Astrocyte (in vitro differentiated cells and primary cell): ENCODE data around the gene PPP1R12B. TPM values are rescaled to one million over a fixed set of nuclear protein-coding genes. Genes with fewer than 3 reads are reported as not detected.
"Not testable (repeated sequence)": the region's sequence is repeated elsewhere in the genome, so short reads cannot be mapped to it uniquely, and the experiment has no call there.

ENCODE experiments used
- DNase-seq: peaks from one replicate; pipeline ENCODE4 v3.0.0-alpha.2; 2010; ENCODE audit warnings: low read depth
- FAIRE-seq: peaks from 2 replicates; lab custom pipeline; 2011; peaks lifted over from hg19 to GRCh38; lab: Jason Lieb, UNC
- H2AFZ ChIP-seq: 2 replicates; pipeline ENCODE4 v1.6.0; 2012; ENCODE audit warnings: low read depth, low read length, inconsistent platforms
- H3K27ac ChIP-seq: 2 replicates; pipeline ENCODE4 v1.5.1; 2011; ENCODE audit warnings: low read depth, low read length, inconsistent platforms
- H3K27me3 ChIP-seq: 2 replicates; pipeline ENCODE4 v1.6.0; 2011; ENCODE audit warnings: low read length, inconsistent platforms; ENCODE audit not compliant: insufficient read depth
- H3K36me3 ChIP-seq: 2 replicates; pipeline ENCODE4 v1.5.1; 2011; ENCODE audit warnings: low read length, inconsistent platforms; ENCODE audit not compliant: insufficient read depth
- H3K4me1 ChIP-seq: 2 replicates; pipeline ENCODE4 v1.5.1; 2011; ENCODE audit warnings: low read length, inconsistent platforms; ENCODE audit not compliant: insufficient read depth
- H3K4me2 ChIP-seq: 2 replicates; pipeline ENCODE4 v1.6.0; 2012; ENCODE audit warnings: low read length, inconsistent platforms
- H3K4me3 ChIP-seq: 2 replicates; pipeline ENCODE4 v1.5.1; 2011; ENCODE audit warnings: low read depth, mild to moderate bottlenecking, low read length, inconsistent platforms; ENCODE audit not compliant: insufficient read depth
- H3K79me2 ChIP-seq: 2 replicates; pipeline ENCODE4 v1.6.0; 2012; ENCODE audit warnings: mild to moderate bottlenecking, low read length, inconsistent platforms; ENCODE audit not compliant: insufficient read depth
- H3K9ac ChIP-seq: 2 replicates; pipeline ENCODE4 v1.6.0; 2012; ENCODE audit warnings: mild to moderate bottlenecking, low read length, inconsistent platforms
- H3K9me3 ChIP-seq: 2 replicates; pipeline ENCODE4 v1.5.1; 2012; ENCODE audit warnings: low read depth, mild to moderate bottlenecking, low read length, inconsistent platforms; ENCODE audit not compliant: insufficient read depth
- H4K20me1 ChIP-seq: 2 replicates; pipeline ENCODE4 v1.6.0; 2012; ENCODE audit warnings: low read length, inconsistent platforms; ENCODE audit not compliant: insufficient read depth
- H3K27ac Mint-ChIP-seq: one replicate; pipeline ENCODE4 v1.8.0; 2021; ENCODE audit warnings: mild to moderate bottlenecking, mixed read lengths; ENCODE audit not compliant: unreplicated experiment
- H3K27me3 Mint-ChIP-seq: one replicate; pipeline ENCODE4 v1.8.0; 2021; ENCODE audit warnings: low read depth, mixed read lengths; ENCODE audit not compliant: unreplicated experiment
- H3K36me3 Mint-ChIP-seq: one replicate; pipeline ENCODE4 v1.8.0; 2021; ENCODE audit warnings: low read depth, mixed read lengths; ENCODE audit not compliant: unreplicated experiment
- H3K4me1 Mint-ChIP-seq: one replicate; pipeline ENCODE4 v1.8.0; 2021; ENCODE audit warnings: low read depth, mixed read lengths; ENCODE audit not compliant: unreplicated experiment
- H3K4me3 Mint-ChIP-seq: one replicate; pipeline ENCODE4 v1.8.0; 2021; ENCODE audit warnings: mild to moderate bottlenecking, moderate library complexity, mixed read lengths; ENCODE audit not compliant: unreplicated experiment
- H3K9me3 Mint-ChIP-seq: one replicate; pipeline ENCODE4 v1.8.0; 2021; ENCODE audit warnings: mild to moderate bottlenecking, mixed read lengths; ENCODE audit not compliant: unreplicated experiment
- CTCF ChIP-seq: IDR thresholded peaks from 2 replicates; pipeline ENCODE4 v1.5.1; 2011; ENCODE audit warnings: low read depth, mild to moderate bottlenecking, inconsistent platforms, low read length, moderate library complexity; ENCODE audit not compliant: insufficient read depth
- EZH2 ChIP-seq: IDR thresholded peaks from 2 replicates; pipeline ENCODE4 v1.6.1; 2012; ENCODE audit warnings: mild to moderate bottlenecking, low read length, inconsistent platforms; ENCODE audit not compliant: insufficient read depth
- total RNA-seq: library from RNA; stranded (reverse); gene quantifications from 2 replicates; pipeline ENCODE4 v1.2.1, GENCODE V29; 2021

Gene PPP1R12B
- total RNA-seq, 1 donor from 2014 or later, result 12.2 TPM

GRCh38 chr1:202539583-202539982 lies 191.1 kb downstream of the PPP1R12B start:
- H3K27ac ChIP-seq, H2AFZ ChIP-seq, DNase-seq, H3K4me3 Mint-ChIP-seq, FAIRE-seq, H4K20me1 ChIP-seq, H3K9me3 ChIP-seq, H3K27me3 ChIP-seq, H3K79me2 ChIP-seq, H3K9me3 Mint-ChIP-seq, H3K36me3 ChIP-seq, H3K27me3 Mint-ChIP-seq, H3K36me3 Mint-ChIP-seq: not testable (repeated sequence)
- Histone ChIP-seq H3K4me2 (peak overlapping the region; percentile 76), H3K4me1 (peaks cover 12% of the 10 kb centered on the region), H3K9ac (peak overlapping the region; percentile 39), H3K4me3 (peak overlapping the region; percentile 16)
- peaks cover 21% of the 10 kb centered on the region for H3K4me1 Mint-ChIP-seq
- peak overlapping the region; percentile 84 for H3K27ac Mint-ChIP-seq

GRCh38 chr1:202540014-202540413 lies 191.5 kb downstream of the PPP1R12B start:
- Histone ChIP-seq H3K4me3 (no peak overlapping the region), H3K4me2 (peak overlapping the region; percentile 76)

GRCh38 chr1:202540448-202540847 lies 191.9 kb downstream of the PPP1R12B start:
- no peak for TF ChIP-seq CTCF
- no peak for TF ChIP-seq EZH2
- Histone ChIP-seq H3K9me3 (no peaks in the 10 kb centered on the region), H3K36me3 (no peaks in the 10 kb centered on the region), H3K4me1 (peaks cover 12% of the 10 kb centered on the region), H3K4me3 (no peak overlapping the region), H4K20me1 (no peaks in the 10 kb centered on the region), H3K79me2 (no peaks in the 10 kb centered on the region), H3K27me3 (no peaks in the 10 kb centered on the region), H3K4me2 (peak overlapping the region; percentile 76), H2AFZ (no peak overlapping the region), H3K9ac (no peak overlapping the region), H3K27ac (no peak overlapping the region)
- H3K27ac Mint-ChIP-seq, result no peak overlapping the region
- H3K4me3 Mint-ChIP-seq, result no peak overlapping the region
- no peaks in the 10 kb centered on the region for H3K9me3 Mint-ChIP-seq
- peaks cover 21% of the 10 kb centered on the region for H3K4me1 Mint-ChIP-seq
- no peak for FAIRE-seq
- DNase-seq, result no peak
- H3K27me3 Mint-ChIP-seq, result no peaks in the 10 kb centered on the region
- no peaks in the 10 kb centered on the region for H3K36me3 Mint-ChIP-seq

More at GRCh38 chr1:202540014-202540413, 191.5 kb downstream of the PPP1R12B start:
- H2AFZ ChIP-seq, result no peak overlapping the region
- Mint-ChIP-seq H3K9me3 (no peaks in the 10 kb centered on the region), H3K27me3 (no peaks in the 10 kb centered on the region), H3K36me3 (no peaks in the 10 kb centered on the region), H3K27ac (peak overlapping the region; percentile 84), H3K4me1 (peaks cover 21% of the 10 kb centered on the region), H3K4me3 (no peak overlapping the region)
- no peaks in the 10 kb centered on the region for H3K27me3 ChIP-seq
- TF ChIP-seq EZH2 (no peak), CTCF (no peak)
- no peaks in the 10 kb centered on the region for H3K36me3 ChIP-seq
- no peak overlapping the region for H3K27ac ChIP-seq
- H3K9me3 ChIP-seq, result no peaks in the 10 kb centered on the region
- FAIRE-seq, result no peak
- H3K79me2 ChIP-seq, result no peaks in the 10 kb centered on the region
- H4K20me1 ChIP-seq, result no peaks in the 10 kb centered on the region
- peaks cover 12% of the 10 kb centered on the region for H3K4me1 ChIP-seq
- no peak overlapping the region for H3K9ac ChIP-seq
- no peak for DNase-seq

GRCh38 chr1:202540858-202541257 lies 192.4 kb downstream of the PPP1R12B start:
- peaks cover 12% of the 10 kb centered on the region for H3K4me1 ChIP-seq
- H3K9ac ChIP-seq, H3K27ac Mint-ChIP-seq, H3K9me3 Mint-ChIP-seq, H3K27me3 ChIP-seq, DNase-seq, H3K27me3 Mint-ChIP-seq, H3K4me3 Mint-ChIP-seq, H3K79me2 ChIP-seq, H3K9me3 ChIP-seq, FAIRE-seq, H3K4me2 ChIP-seq, H3K4me3 ChIP-seq, H3K36me3 Mint-ChIP-seq, H3K36me3 ChIP-seq, H3K27ac ChIP-seq, H2AFZ ChIP-seq, H4K20me1 ChIP-seq: not testable (repeated sequence)
- H3K4me1 Mint-ChIP-seq, result peaks cover 21% of the 10 kb centered on the region

- FAIRE-seq, DNase-seq, H3K27ac ChIP-seq, H3K79me2 ChIP-seq, H3K36me3 Mint-ChIP-seq, H3K4me3 ChIP-seq, H3K36me3 ChIP-seq, H4K20me1 ChIP-seq, H3K9me3 ChIP-seq, H3K4me3 Mint-ChIP-seq, H3K9ac ChIP-seq, H3K27me3 ChIP-seq, H3K9me3 Mint-ChIP-seq, H2AFZ ChIP-seq, H3K4me2 ChIP-seq, H3K27ac Mint-ChIP-seq, H3K27me3 Mint-ChIP-seq: not testable (repeated sequence)
- H3K4me1 ChIP-seq, result peaks cover 12% of the 10 kb centered on the region
- H3K4me1 Mint-ChIP-seq, result peaks cover 27% of the 10 kb centered on the region
Measured at GRCh38 chr1:202542415-202542814, 193.9 kb downstream of the PPP1R12B start.
